Tibial nerve (tissue), 4 donors: ENCODE data around the gene CCDC88C. TPM values are rescaled to one million over a fixed set of nuclear protein-coding genes. Genes with fewer than 3 reads are reported as not detected.

Experiments used
- DNase-seq, 2 donors: peaks; one replicate each; pipeline ENCODE4 v3.0.0-alpha.2; 2019; ENCODE audit warnings: low spot score in 2 of 2
- H3K27ac ChIP-seq, 4 donors: fragments of 200-600 bp; sonication (generic) in 3 of 4; one replicate each; pipeline ENCODE4 v1.5.1; 2017 to 2019; ENCODE audit warnings: mild to moderate bottlenecking in 1 of 4
- H3K27me3 ChIP-seq, 2 donors: fragments of 200-600 bp; sonication (generic) in 1 of 2; one replicate each; pipeline versions ENCODE4 v1.5.1 to v1.6.0; 2017 to 2019
- H3K36me3 ChIP-seq, 3 donors: fragments of 200-600 bp; sonication (generic); one replicate each; pipeline ENCODE4 v1.5.1; 2018 to 2019
- H3K4me1 ChIP-seq, 4 donors: fragments of 200-600 bp; sonication (generic) in 3 of 4; one replicate each; pipeline ENCODE4 v1.5.1; 2017 to 2019
- H3K4me3 ChIP-seq, 4 donors: fragments of 200-600 bp; sonication (generic) in 3 of 4; one replicate each; pipeline ENCODE4 v1.5.1; 2017 to 2019; ENCODE audit warnings: mild to moderate bottlenecking in 1 of 4, moderate library complexity in 1 of 4
- H3K9me3 ChIP-seq, 4 donors: fragments of 200-600 bp; sonication (generic) in 3 of 4; one replicate each; pipeline ENCODE4 v1.5.1; 2017 to 2019
- CTCF ChIP-seq, 5 experiments: fragments of 200-600 bp in 3 of 5; fragments of 450-650 bp in 2 of 5; sonication (generic) in 3 of 5; IDR thresholded peaks; one replicate each; pipeline ENCODE4 v1.5.1; 2016 to 2019; ENCODE audit warnings: antibody characterized with exemption in 5 of 5, mild to moderate bottlenecking in 3 of 5, moderate library complexity in 2 of 5
- EP300 ChIP-seq, 2 donors: sonication (generic); formaldehyde crosslinking; IDR thresholded peaks; one replicate each; pipeline ENCODE4 v1.6.1; 2017; ENCODE audit warnings: antibody characterized with exemption in 2 of 2, mild to moderate bottlenecking in 1 of 2
- POLR2A ChIP-seq, 2 donors: fragments of 450-650 bp; IDR thresholded peaks; one replicate each; pipeline ENCODE4 v1.6.1; 2017; ENCODE audit warnings: antibody characterized with exemption in 2 of 2, mild to moderate bottlenecking in 2 of 2, moderate library complexity in 2 of 2
- WGBS, 2 donors: methylation state at CpG; one replicate each; pipeline ENCODE4 v1.1.5; 2018; 5-methylcytosine and 5-hydroxymethylcytosine counted together
- total RNA-seq, 4 donors: library from RNA; depleted of rRNA; stranded (reverse); fragments of >200 nt; gene quantifications; one replicate each; pipeline ENCODE4 v1.1.0, GENCODE V29; 2016

CCDC88C gene
- total RNA-seq, 4 donors from 2014 or later = 3.6 to 12.6 (median 6.8) TPM

- no peaks in the 10 kb centered on the region for H3K36me3 ChIP-seq
- H3K4me3 ChIP-seq = no peak overlapping the region
- no peak for TF ChIP-seq CTCF (IDR thresholded peaks at IDR 0.05)
- TF ChIP-seq EP300 (IDR thresholded peaks at IDR 0.05) = no peak
- TF ChIP-seq POLR2A (IDR thresholded peaks at IDR 0.05) = no peak
- DNase-seq = no peak
- H3K27me3 ChIP-seq = peaks cover 0 to 7% of the 10 kb centered on the region in 2 donors
- H3K27ac ChIP-seq = no peak overlapping the region
- WGBS, 2 donors = 83 to 92% methylated on average over 17 to 21 of the region's 21 CpGs
- H3K9me3 ChIP-seq = no peaks in the 10 kb centered on the region
- H3K4me1 ChIP-seq = no peaks in the 10 kb centered on the region
These were observed 125.7 kb downstream of the CCDC88C start for GRCh38 chr14:91291786-91292405.

- Histone ChIP-seq H3K36me3 (no peaks in the 10 kb centered on the region), H3K27ac (no peak overlapping the region), H3K27me3 (no peaks in the 10 kb centered on the region), H3K4me3 (no peak overlapping the region), H3K9me3 (no peaks in the 10 kb centered on the region), H3K4me1 (no peaks in the 10 kb centered on the region)
- 84 to 94% methylated on average over 10 of the region's 10 CpGs for WGBS, 2 donors
- DNase-seq = no peak
- no peak for TF ChIP-seq CTCF (IDR thresholded peaks at IDR 0.05)
- no peak for TF ChIP-seq POLR2A (IDR thresholded peaks at IDR 0.05)
- TF ChIP-seq EP300 (IDR thresholded peaks at IDR 0.05) = no peak
These were observed 126.6 kb downstream of the CCDC88C start for GRCh38 chr14:91290986-91291385.

GRCh38 chr14:91289464-91289863, 128.2 kb downstream of the CCDC88C start:
- TF ChIP-seq CTCF (IDR thresholded peaks at IDR 0.05) (no peak), EP300 (IDR thresholded peaks at IDR 0.05) (no peak)
- Histone ChIP-seq H3K4me1 (no peaks in the 10 kb centered on the region), H3K27ac (no peak overlapping the region), H3K4me3 (no peak overlapping the region), H3K27me3 (no peaks in the 10 kb centered on the region), H3K36me3 (no peaks in the 10 kb centered on the region), H3K9me3 (no peaks in the 10 kb centered on the region)
- 83 to 92% methylated on average over 4 of the region's 4 CpGs for WGBS, 2 donors
- no peak for DNase-seq

GRCh38 chr14:91288876-91289275, 128.7 kb downstream of the CCDC88C start:
- Histone ChIP-seq H3K27me3 (no peaks in the 10 kb centered on the region), H3K4me1 (no peaks in the 10 kb centered on the region), H3K9me3 (no peaks in the 10 kb centered on the region), H3K4me3 (no peak overlapping the region), H3K27ac (no peak overlapping the region), H3K36me3 (no peaks in the 10 kb centered on the region)
- TF ChIP-seq CTCF (IDR thresholded peaks at IDR 0.05) = no peak
- no peak for TF ChIP-seq POLR2A (IDR thresholded peaks at IDR 0.05)
- no peak for TF ChIP-seq EP300 (IDR thresholded peaks at IDR 0.05)
- 89 to 91% methylated on average over 22 to 28 of the region's 28 CpGs for WGBS, 2 donors
- no peak for DNase-seq

- H3K27me3 ChIP-seq = no peaks in the 10 kb centered on the region
- no peak overlapping the region for H3K4me3 ChIP-seq
- peak; percentile 69 to 88 for DNase-seq
- no peak overlapping the region for H3K27ac ChIP-seq
- WGBS, 2 donors = 32 to 42% methylated on average over 7 of the region's 7 CpGs
- TF ChIP-seq EP300 (IDR thresholded peaks at IDR 0.05) (no peak), CTCF (IDR thresholded peaks at IDR 0.05) (peak; percentile 71 to 83 (median 75))
- peaks cover 0 to 5% (median 0%) of the 10 kb centered on the region in 4 donors for H3K9me3 ChIP-seq
- no peaks in the 10 kb centered on the region for H3K4me1 ChIP-seq
- H3K36me3 ChIP-seq = no peaks in the 10 kb centered on the region
These were observed 131.1 kb downstream of the CCDC88C start for GRCh38 chr14:91286530-91286937.
